Brain microvascular endothelial cell (primary cell): ENCODE results near the gene AACS.
A peak's percentile ranks its signal among the peaks of the same experiment; 100 is the strongest.

Source experiments
- DNase-seq: peaks from one replicate; pipeline ENCODE4 v3.0.0-alpha.2; 2020
- H3K27ac ChIP-seq: fragments of 250-450 bp; sonication (Bioruptor Pico); 2 replicates; pipeline ENCODE4 v1.5.1; 2020; ENCODE audit warnings: mild to moderate bottlenecking, moderate library complexity
- H3K27me3 ChIP-seq: fragments of 250-450 bp; sonication (Bioruptor Pico); replicated peaks from 2 replicates; pipeline ENCODE4 v1.5.1; 2020; ENCODE audit warnings: mild to moderate bottlenecking
- H3K36me3 ChIP-seq: fragments of 250-450 bp; sonication (Bioruptor Pico); replicated peaks from 2 replicates; pipeline ENCODE4 v1.5.1; 2020; ENCODE audit warnings: mild to moderate bottlenecking
- H3K4me3 ChIP-seq: 2 replicates; pipeline ENCODE4 v1.5.1; 2011; ENCODE audit warnings: low read depth, mild to moderate bottlenecking, control low read depth, low read length, moderate library complexity
- in situ Hi-C: cut with HindIII; loops from 2 replicates; pipeline ENCODE4 v1.10.0; 2017; ENCODE audit warnings: low sequenced_read_pairs, low pct_ligation_motif_present
- TF ChIP-seq, protein P1 (sequence below): IDR thresholded peaks from 2 replicates; pipeline ENCODE4 v1.5.1; 2011; ENCODE audit warnings: low read depth, mild to moderate bottlenecking, moderate library complexity, low read length, control low read depth, inconsistent platforms; ENCODE audit errors: missing control alignments

Gene AACS

DNA sequence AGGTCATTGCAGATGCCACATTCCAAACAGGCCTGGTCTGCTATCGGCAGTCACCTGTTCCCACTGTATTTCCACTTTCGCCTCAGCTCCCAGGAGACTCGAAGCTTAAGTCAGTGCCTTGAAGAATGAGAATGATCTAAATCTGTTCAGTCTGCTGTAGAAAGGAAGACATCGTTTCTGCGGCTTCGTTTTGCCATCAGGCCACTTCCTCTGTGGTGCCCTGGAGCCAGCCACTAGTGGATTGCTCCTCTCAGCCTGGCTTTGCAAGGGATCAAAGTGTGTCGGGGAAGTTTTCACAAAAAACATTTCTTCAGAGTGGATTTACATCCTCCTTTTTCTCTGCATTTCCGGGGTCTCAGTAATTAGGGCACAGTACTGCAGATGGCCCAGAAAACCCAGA lies 66.7 kb downstream of the AACS start:
- H3K27ac ChIP-seq, result no peak overlapping the region
- H3K36me3 ChIP-seq, result peaks cover 3% of the 10 kb centered on the region
- in situ Hi-C loops, result no loop called here
- TF ChIP-seq, protein P1, sequence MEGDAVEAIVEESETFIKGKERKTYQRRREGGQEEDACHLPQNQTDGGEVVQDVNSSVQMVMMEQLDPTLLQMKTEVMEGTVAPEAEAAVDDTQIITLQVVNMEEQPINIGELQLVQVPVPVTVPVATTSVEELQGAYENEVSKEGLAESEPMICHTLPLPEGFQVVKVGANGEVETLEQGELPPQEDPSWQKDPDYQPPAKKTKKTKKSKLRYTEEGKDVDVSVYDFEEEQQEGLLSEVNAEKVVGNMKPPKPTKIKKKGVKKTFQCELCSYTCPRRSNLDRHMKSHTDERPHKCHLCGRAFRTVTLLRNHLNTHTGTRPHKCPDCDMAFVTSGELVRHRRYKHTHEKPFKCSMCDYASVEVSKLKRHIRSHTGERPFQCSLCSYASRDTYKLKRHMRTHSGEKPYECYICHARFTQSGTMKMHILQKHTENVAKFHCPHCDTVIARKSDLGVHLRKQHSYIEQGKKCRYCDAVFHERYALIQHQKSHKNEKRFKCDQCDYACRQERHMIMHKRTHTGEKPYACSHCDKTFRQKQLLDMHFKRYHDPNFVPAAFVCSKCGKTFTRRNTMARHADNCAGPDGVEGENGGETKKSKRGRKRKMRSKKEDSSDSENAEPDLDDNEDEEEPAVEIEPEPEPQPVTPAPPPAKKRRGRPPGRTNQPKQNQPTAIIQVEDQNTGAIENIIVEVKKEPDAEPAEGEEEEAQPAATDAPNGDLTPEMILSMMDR, result no peak
- DNase-seq, result no peak
- H3K4me3 ChIP-seq, result no peak overlapping the region
- H3K27me3 ChIP-seq, result no peaks in the 10 kb centered on the region

DNA sequence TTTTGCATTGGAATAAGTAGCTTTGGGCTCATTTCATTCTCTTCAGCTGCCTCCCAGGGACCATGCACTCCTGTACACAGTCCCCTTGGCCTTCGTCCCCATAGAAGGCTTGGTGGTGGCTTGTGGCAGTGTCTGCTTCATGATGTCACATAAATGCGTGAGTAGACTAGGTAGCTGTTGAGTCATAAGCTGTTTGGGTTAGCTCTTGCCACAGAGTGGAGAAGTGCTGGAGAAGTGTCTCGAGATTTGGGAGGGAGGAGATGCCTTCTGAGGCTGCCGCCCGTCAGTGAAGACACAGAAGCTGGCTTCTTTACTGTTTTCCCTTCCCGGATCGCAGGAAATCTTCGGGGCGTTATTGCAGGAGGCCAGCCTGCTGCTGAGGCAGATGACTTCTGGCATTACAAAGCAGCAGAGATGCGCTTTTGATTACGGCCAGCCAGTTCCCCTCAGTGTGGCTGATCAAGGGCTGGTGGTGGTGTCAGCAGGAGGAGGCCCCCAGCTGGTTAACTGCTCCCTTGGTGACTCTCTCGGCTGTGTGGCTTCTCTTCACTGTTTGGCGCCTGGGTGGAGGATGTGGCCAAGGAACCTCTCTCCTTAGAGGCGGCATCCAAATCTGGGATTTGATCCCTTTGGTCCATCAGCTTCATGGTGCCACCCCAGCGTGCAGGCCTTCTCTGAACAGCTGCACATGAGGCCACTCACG lies 67.6 kb downstream of the AACS start:
- peak; percentile 4 for DNase-seq
- TF ChIP-seq, protein P1, result no peak
- in situ Hi-C loops, result no loop called here
- H3K27me3 ChIP-seq, result no peaks in the 10 kb centered on the region
- H3K36me3 ChIP-seq, result peaks cover 3% of the 10 kb centered on the region
- no peak overlapping the region for H3K4me3 ChIP-seq
- no peak overlapping the region for H3K27ac ChIP-seq

DNA sequence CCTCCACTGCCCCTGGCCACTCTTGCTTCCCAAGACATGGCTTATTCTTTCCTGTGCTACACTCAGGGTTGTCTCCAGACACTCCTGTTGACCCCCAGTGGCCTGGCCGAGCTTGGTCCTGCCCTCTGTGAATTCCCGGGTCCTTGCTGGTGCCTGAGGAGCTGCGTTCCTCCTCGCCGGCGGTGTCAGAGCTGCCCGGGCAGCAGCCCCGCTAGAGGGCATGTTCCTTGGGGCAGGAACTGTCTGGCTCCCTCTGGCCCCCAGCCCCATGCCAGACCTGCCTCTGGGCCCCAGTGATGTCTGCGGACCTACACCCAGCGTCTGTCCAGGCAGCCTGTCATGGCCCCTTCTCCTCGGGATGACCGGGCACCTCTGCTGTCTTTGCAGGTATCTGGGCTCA lies 68.4 kb downstream of the AACS start:
- TF ChIP-seq, protein P1, result no peak
- Histone ChIP-seq H3K36me3 (peaks cover 3% of the 10 kb centered on the region), H3K4me3 (no peak overlapping the region), H3K27me3 (no peaks in the 10 kb centered on the region), H3K27ac (no peak overlapping the region)
- no peak for DNase-seq
- in situ Hi-C loops, result no loop called here

DNA sequence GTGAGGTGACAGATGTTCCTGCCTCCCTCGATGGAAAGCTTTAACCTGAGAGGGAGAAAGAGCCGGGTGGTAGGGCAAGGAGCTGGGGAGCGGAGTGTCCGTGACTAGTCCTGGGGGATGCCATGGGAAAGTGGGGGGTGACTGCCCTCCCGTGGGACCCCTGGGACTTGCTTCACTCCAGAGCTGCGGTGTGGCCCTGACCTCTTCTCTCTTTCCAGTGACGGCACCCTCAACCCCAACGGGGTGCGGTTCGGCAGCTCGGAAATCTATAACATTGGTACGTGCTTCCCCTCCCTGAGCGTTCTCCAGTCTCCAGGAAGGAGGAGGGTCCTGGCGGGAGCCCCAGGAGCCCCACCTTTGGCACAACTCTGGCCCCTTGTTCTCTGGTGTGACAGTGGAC lies 69.3 kb downstream of the AACS start:
- peaks cover 3% of the 10 kb centered on the region for H3K36me3 ChIP-seq
- H3K27ac ChIP-seq, result no peak overlapping the region
- no peak overlapping the region for H3K4me3 ChIP-seq
- no peaks in the 10 kb centered on the region for H3K27me3 ChIP-seq
- TF ChIP-seq, protein P1, result no peak
- in situ Hi-C loops, result no loop called here
- DNase-seq, result no peak

DNA sequence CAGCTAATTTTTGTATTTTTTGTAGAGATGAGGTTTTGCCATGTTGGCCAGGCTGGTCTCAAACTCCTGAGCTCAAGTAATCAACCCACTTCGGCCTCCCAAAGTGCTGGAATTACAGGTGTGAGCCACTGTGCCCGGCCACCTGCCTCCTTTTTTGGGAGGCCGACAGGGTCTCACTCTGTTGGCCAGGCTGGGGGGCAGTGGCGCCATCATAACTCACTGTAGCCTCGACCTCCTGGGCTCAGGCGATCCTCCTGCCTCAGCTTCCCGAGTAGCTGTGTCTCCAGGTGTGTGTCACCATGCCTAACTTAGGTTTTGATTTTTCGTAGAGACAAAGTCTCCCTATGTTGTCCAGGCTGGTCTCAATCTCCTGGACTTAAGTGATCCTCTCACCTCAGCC lies 70.7 kb downstream of the AACS start:
- Histone ChIP-seq H3K4me3 (no peak overlapping the region), H3K27ac (no peak overlapping the region), H3K27me3 (no peaks in the 10 kb centered on the region), H3K36me3 (peaks cover 3% of the 10 kb centered on the region)
- TF ChIP-seq, protein P1, result no peak
- no peak for DNase-seq
- in situ Hi-C loops, result no loop called here

DNA sequence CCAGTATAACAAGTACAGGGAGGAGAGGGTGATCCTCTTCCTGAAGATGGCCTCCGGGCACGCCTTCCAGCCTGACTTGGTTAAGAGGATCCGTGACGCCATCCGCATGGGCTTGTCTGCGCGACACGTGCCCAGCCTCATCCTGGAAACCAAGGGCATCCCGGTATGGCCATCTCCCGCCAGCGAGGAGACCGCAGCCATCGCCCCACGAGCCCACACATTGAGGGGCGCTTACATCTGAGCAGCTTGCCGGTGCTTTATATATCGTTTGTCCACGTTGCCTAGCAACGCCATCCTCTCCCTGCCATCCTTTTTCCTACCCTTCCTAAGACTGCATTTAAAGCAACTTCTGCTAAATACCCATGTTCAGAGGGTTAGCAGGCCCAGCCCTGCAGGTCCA lies 71.5 kb downstream of the AACS start:
- H3K36me3 ChIP-seq, result peaks cover 3% of the 10 kb centered on the region
- no peak overlapping the region for H3K27ac ChIP-seq
- TF ChIP-seq, protein P1, result no peak
- no peak for DNase-seq
- H3K27me3 ChIP-seq, result no peaks in the 10 kb centered on the region
- in situ Hi-C loops, result no loop called here
- no peak overlapping the region for H3K4me3 ChIP-seq
